ENCODE results near the gene PRPF38A. TPM values are rescaled to one million over a fixed set of nuclear protein-coding genes. Genes with fewer than 3 reads are reported as not detected.
A peak's percentile ranks its signal among the peaks of the same experiment; 100 is the strongest.

PRPF38A gene
- total RNA-seq, 1 experiment from 2014 or later = 89.9 TPM

DNA sequence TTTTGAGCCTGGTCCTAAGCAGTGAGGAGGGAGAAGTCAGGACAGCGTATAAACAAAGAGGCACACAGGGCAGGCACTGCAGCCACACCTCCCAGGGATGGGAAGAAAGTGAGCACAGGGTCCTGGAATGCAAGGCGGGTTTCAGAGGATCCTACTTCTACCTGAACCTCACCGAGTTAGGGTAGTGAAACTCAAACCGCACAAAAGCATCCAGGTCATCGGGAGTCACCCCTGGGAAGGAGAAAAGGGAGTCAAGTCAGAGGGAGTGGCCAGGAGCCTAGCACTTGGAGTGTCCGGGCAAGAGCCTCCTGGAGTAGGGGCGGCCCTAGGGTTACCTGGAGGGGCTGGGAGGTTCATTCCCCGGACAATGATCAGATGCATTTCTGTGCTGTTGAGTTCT is 49.0 kb upstream of the PRPF38A start:
- no CpG with 5 or more reads among the region's 8 CpGs for WGBS (ENCODE audit: extremely low coverage, insufficient read length, low lambda C conversion rate)
- H2BK15ac ChIP-seq (ENCODE audit: low read depth, low read length) = no peak overlapping the region

More for the DNA sequence above, 49.0 kb upstream of the PRPF38A start:
- Mint-ChIP-seq H3K4me1 (peaks cover 13 to 14% of the 10 kb centered on the region in 2 experiments), H3K4me3 (no peak overlapping the region), H3K36me3 (ENCODE audit: insufficient read depth in 1 of 3, low read depth in 3 of 3) (peaks cover 51 to 81% (median 79%) of the 10 kb centered on the region in 3 experiments), H3K27me3 (ENCODE audit: low read depth) (no peaks in the 10 kb centered on the region), H3K9me3 (no peaks in the 10 kb centered on the region), H3K27ac (peak overlapping the region in 1 of 3 experiments; percentile 12; a peak in 3 of 7 replicates)
- Histone ChIP-seq H2BK5ac (ENCODE audit: insufficient read length, low read length) (no peak overlapping the region), H3K14ac (ENCODE audit: insufficient read depth, low read length) (no peak overlapping the region), H4K8ac (replicated peaks; ENCODE audit: insufficient read length, low read depth, low read length) (no peak overlapping the region), H2BK12ac (ENCODE audit: insufficient read length, low read depth, low read length) (no peak overlapping the region), H3K27me3 (ENCODE audit: insufficient read depth, low read length) (no peaks in the 10 kb centered on the region), H3K9me3 (ENCODE audit: control insufficient read depth, low read depth, low read length) (no peaks in the 10 kb centered on the region), H3K18ac (ENCODE audit: insufficient read length, low read depth, low read length) (no peak overlapping the region), H2AFZ (ENCODE audit: low read length) (no peak overlapping the region), H2BK20ac (ENCODE audit: low read depth, low read length, poor library complexity, severe bottlenecking) (no peak overlapping the region), H3K27ac (ENCODE audit: insufficient read length, low read depth, low read length) (no peak overlapping the region), H4K91ac (ENCODE audit: insufficient read length, low read depth, low read length) (no peak overlapping the region), H3K23ac (ENCODE audit: insufficient read length, low read depth, low read length) (no peak overlapping the region), H3K56ac (ENCODE audit: insufficient read length, low read depth, low read length) (no peak overlapping the region), H3K9ac (ENCODE audit: extremely low read depth, insufficient read length, low read length) (no peak overlapping the region), H4K5ac (ENCODE audit: insufficient read length, low read depth, low read length) (no peak overlapping the region), H3K23me2 (ENCODE audit: insufficient read length, low read depth, low read length, poor library complexity, severe bottlenecking) (no peaks in the 10 kb centered on the region), H3K4ac (ENCODE audit: low read depth, low read length) (no peak overlapping the region), H3K79me2 (ENCODE audit: insufficient read depth, low read length) (no peaks in the 10 kb centered on the region), H3K4me1 (ENCODE audit: insufficient read depth, low read length) (no peaks in the 10 kb centered on the region), H2BK120ac (ENCODE audit: low read depth, low read length, poor library complexity, severe bottlenecking) (no peak overlapping the region), H2AK5ac (ENCODE audit: insufficient read length, low read length) (no peak overlapping the region), H3T11ph (ENCODE audit: low read length) (no peak overlapping the region), H3K79me1 (ENCODE audit: insufficient read depth, low read depth, low read length, poor library complexity, severe bottlenecking) (no peaks in the 10 kb centered on the region), H3K4me2 (ENCODE audit: insufficient read depth, insufficient read length, low read length) (no peak overlapping the region), H4K20me1 (ENCODE audit: control insufficient read depth, insufficient read depth, insufficient read length) (no peaks in the 10 kb centered on the region)
- no peak for DNase-seq
- TF ChIP-seq, protein P1, sequence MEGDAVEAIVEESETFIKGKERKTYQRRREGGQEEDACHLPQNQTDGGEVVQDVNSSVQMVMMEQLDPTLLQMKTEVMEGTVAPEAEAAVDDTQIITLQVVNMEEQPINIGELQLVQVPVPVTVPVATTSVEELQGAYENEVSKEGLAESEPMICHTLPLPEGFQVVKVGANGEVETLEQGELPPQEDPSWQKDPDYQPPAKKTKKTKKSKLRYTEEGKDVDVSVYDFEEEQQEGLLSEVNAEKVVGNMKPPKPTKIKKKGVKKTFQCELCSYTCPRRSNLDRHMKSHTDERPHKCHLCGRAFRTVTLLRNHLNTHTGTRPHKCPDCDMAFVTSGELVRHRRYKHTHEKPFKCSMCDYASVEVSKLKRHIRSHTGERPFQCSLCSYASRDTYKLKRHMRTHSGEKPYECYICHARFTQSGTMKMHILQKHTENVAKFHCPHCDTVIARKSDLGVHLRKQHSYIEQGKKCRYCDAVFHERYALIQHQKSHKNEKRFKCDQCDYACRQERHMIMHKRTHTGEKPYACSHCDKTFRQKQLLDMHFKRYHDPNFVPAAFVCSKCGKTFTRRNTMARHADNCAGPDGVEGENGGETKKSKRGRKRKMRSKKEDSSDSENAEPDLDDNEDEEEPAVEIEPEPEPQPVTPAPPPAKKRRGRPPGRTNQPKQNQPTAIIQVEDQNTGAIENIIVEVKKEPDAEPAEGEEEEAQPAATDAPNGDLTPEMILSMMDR (conservative IDR thresholded peaks at IDR 0.05) = no peak
